HAP-1 (cell line): ENCODE measurements around the gene CCDC172.
A peak's percentile ranks its signal among the peaks of the same experiment; 100 is the strongest.

ENCODE experiments used
- DNase-seq, 2 experiments: peaks; one replicate each; pipeline ENCODE4 v3.0.0-alpha.2; 2016 to 2020; ENCODE audit warnings: low spot score in 2 of 2
- H3K27me3 ChIP-seq: fragments of 250-450 bp; sonication (Bioruptor Pico); 2 replicates; pipeline ENCODE4 v1.5.1; 2020; ENCODE audit warnings: low read depth, mild to moderate bottlenecking, moderate library complexity
- H3K36me3 ChIP-seq: fragments of 250-450 bp; sonication (Bioruptor Pico); replicated peaks from 2 replicates; pipeline ENCODE4 v1.5.1; 2020; ENCODE audit warnings: mild to moderate bottlenecking
- H3K4me1 ChIP-seq: fragments of 250-450 bp; sonication (Bioruptor Pico); 2 replicates; pipeline ENCODE4 v1.5.1; 2020; ENCODE audit warnings: mild to moderate bottlenecking
- H3K4me3 ChIP-seq: fragments of 250-450 bp; sonication (Bioruptor Pico); 2 replicates; pipeline ENCODE4 v1.5.1; 2020; ENCODE audit warnings: mild to moderate bottlenecking, moderate library complexity
- H3K9me3 ChIP-seq: fragments of 250-450 bp; sonication (Bioruptor Pico); 2 replicates; pipeline ENCODE4 v1.5.1; 2020; ENCODE audit warnings: mild to moderate bottlenecking, moderate library complexity
- in situ Hi-C: fragments of 300-500 bp; cut with MboI; formaldehyde crosslinking; loops from 3 replicates; pipeline ENCODE4 v1.14.3; 2020; ENCODE audit warnings: low sequenced_read_pairs, inconsistent platforms, mixed read lengths

The CCDC172 gene

GRCh38 chr10:116324227-116324950 lies at the start of gene CCDC172:
Gene CCDC172, plus strand, starts transcription at chr10:116324448. Its CDS starts 564 bp downstream, at chr10:116325012.
- H3K4me3 ChIP-seq, result no peak within 1 kb of the TSS
- no peaks in the 10 kb centered on the region for H3K9me3 ChIP-seq
- H3K4me1 ChIP-seq, result 0 out of 2 replicates have a peak, but pooled peaks cover 3% of the 10 kb centered on the region
- DNase-seq, result no peak
- no peaks in the 10 kb centered on the region for H3K36me3 ChIP-seq
- in situ Hi-C loops, result no loop called here
- peaks cover 6% of the 10 kb centered on the region for H3K27me3 ChIP-seq

GRCh38 chr10:116276981-116277380 lies 47.3 kb upstream of the CCDC172 start:
- no peaks in the 10 kb centered on the region for H3K9me3 ChIP-seq
- peaks cover 40% of the 10 kb centered on the region for H3K27me3 ChIP-seq
- no peak for DNase-seq
- in situ Hi-C loops, result no loop called here
- H3K4me3 ChIP-seq, result no peak overlapping the region
- no peaks in the 10 kb centered on the region for H3K4me1 ChIP-seq
- no peaks in the 10 kb centered on the region for H3K36me3 ChIP-seq

- no peaks in the 10 kb centered on the region for H3K36me3 ChIP-seq
- DNase-seq, result no peak
- no peak overlapping the region for H3K4me3 ChIP-seq
- peaks cover 22% of the 10 kb centered on the region for H3K27me3 ChIP-seq
- in situ Hi-C loops, result no loop called here
- H3K9me3 ChIP-seq, result no peaks in the 10 kb centered on the region
- no peaks in the 10 kb centered on the region for H3K4me1 ChIP-seq
These were observed 45.4 kb upstream of the CCDC172 start for GRCh38 chr10:116278846-116279245.

- H3K36me3 ChIP-seq, result no peaks in the 10 kb centered on the region
- no peak for DNase-seq
- no peak overlapping the region for H3K4me3 ChIP-seq
- 0 out of 2 replicates have a peak, but pooled peaks cover 1% of the 10 kb centered on the region for H3K27me3 ChIP-seq
- H3K4me1 ChIP-seq, result no peaks in the 10 kb centered on the region
- H3K9me3 ChIP-seq, result no peaks in the 10 kb centered on the region
- in situ Hi-C loops, result no loop called here
These were observed 42.5 kb upstream of the CCDC172 start for GRCh38 chr10:116281775-116282174.

- no peaks in the 10 kb centered on the region for H3K36me3 ChIP-seq
- in situ Hi-C loops, result no loop called here
- H3K4me1 ChIP-seq, result no peaks in the 10 kb centered on the region
- H3K4me3 ChIP-seq, result no peak overlapping the region
- H3K27me3 ChIP-seq, result 0 out of 2 replicates have a peak, but pooled peaks cover 2% of the 10 kb centered on the region
- no peaks in the 10 kb centered on the region for H3K9me3 ChIP-seq
- DNase-seq, result no peak
These were observed 37.5 kb upstream of the CCDC172 start for GRCh38 chr10:116286626-116287200.

GRCh38 chr10:116287906-116288501 lies 36.2 kb upstream of the CCDC172 start:
- no peaks in the 10 kb centered on the region for H3K9me3 ChIP-seq
- H3K36me3 ChIP-seq, result no peaks in the 10 kb centered on the region
- H3K4me1 ChIP-seq, result no peaks in the 10 kb centered on the region
- no peak overlapping the region for H3K4me3 ChIP-seq
- peaks cover 2% of the 10 kb centered on the region; the same call in 1 of the 2 replicates for H3K27me3 ChIP-seq
- DNase-seq, result peak; percentile 9 to 46
- in situ Hi-C loops, result no loop called here

- Histone ChIP-seq H3K27me3 (peaks cover 2% of the 10 kb centered on the region; the same call in 1 of the 2 replicates), H3K36me3 (no peaks in the 10 kb centered on the region), H3K4me1 (no peaks in the 10 kb centered on the region), H3K9me3 (no peaks in the 10 kb centered on the region), H3K4me3 (no peak overlapping the region)
- in situ Hi-C loops, result no loop called here
- DNase-seq, result no peak
These were observed 34.6 kb upstream of the CCDC172 start for GRCh38 chr10:116289652-116290051.

GRCh38 chr10:116292493-116292892 lies 31.8 kb upstream of the CCDC172 start:
- in situ Hi-C loops, result no loop called here
- Histone ChIP-seq H3K4me3 (no peak overlapping the region), H3K27me3 (peaks cover 2% of the 10 kb centered on the region; the same call in 1 of the 2 replicates), H3K4me1 (no peaks in the 10 kb centered on the region), H3K9me3 (no peaks in the 10 kb centered on the region), H3K36me3 (no peaks in the 10 kb centered on the region)
- no peak for DNase-seq

- H3K36me3 ChIP-seq, result no peaks in the 10 kb centered on the region
- no peaks in the 10 kb centered on the region for H3K4me1 ChIP-seq
- DNase-seq, result no peak
- peaks cover 2% of the 10 kb centered on the region; the same call in 1 of the 2 replicates for H3K27me3 ChIP-seq
- H3K4me3 ChIP-seq, result no peak overlapping the region
- no peaks in the 10 kb centered on the region for H3K9me3 ChIP-seq
- in situ Hi-C loops, result no loop called here
These were observed 27.9 kb upstream of the CCDC172 start for GRCh38 chr10:116296291-116296721.

- in situ Hi-C loops, result no loop called here
- Histone ChIP-seq H3K36me3 (no peaks in the 10 kb centered on the region), H3K27me3 (0 out of 2 replicates have a peak, but pooled peaks cover 2% of the 10 kb centered on the region), H3K4me3 (no peak overlapping the region), H3K4me1 (no peaks in the 10 kb centered on the region), H3K9me3 (no peaks in the 10 kb centered on the region)
- no peak for DNase-seq
These were observed 25.7 kb upstream of the CCDC172 start for GRCh38 chr10:116298586-116298985.

- Histone ChIP-seq H3K27me3 (no peaks in the 10 kb centered on the region), H3K4me3 (no peak overlapping the region), H3K36me3 (no peaks in the 10 kb centered on the region), H3K4me1 (no peaks in the 10 kb centered on the region), H3K9me3 (no peaks in the 10 kb centered on the region)
- in situ Hi-C loops, result no loop called here
- DNase-seq, result no peak
These were observed 23.7 kb upstream of the CCDC172 start for GRCh38 chr10:116300542-116300941.

- no peaks in the 10 kb centered on the region for H3K36me3 ChIP-seq
- in situ Hi-C loops, result no loop called here
- DNase-seq, result no peak
- no peaks in the 10 kb centered on the region for H3K9me3 ChIP-seq
- no peak overlapping the region for H3K4me3 ChIP-seq
- no peaks in the 10 kb centered on the region for H3K4me1 ChIP-seq
- H3K27me3 ChIP-seq, result no peaks in the 10 kb centered on the region
These were observed 19.3 kb upstream of the CCDC172 start for GRCh38 chr10:116304923-116305322.

- Histone ChIP-seq H3K9me3 (no peaks in the 10 kb centered on the region), H3K36me3 (no peaks in the 10 kb centered on the region), H3K4me1 (no peaks in the 10 kb centered on the region), H3K27me3 (no peaks in the 10 kb centered on the region), H3K4me3 (no peak overlapping the region)
- DNase-seq, result no peak
- in situ Hi-C loops, result no loop called here
These were observed 17.4 kb upstream of the CCDC172 start for GRCh38 chr10:116306847-116307246.

- DNase-seq, result no peak
- H3K4me1 ChIP-seq, result no peaks in the 10 kb centered on the region
- H3K27me3 ChIP-seq, result no peaks in the 10 kb centered on the region
- in situ Hi-C loops, result no loop called here
- no peaks in the 10 kb centered on the region for H3K36me3 ChIP-seq
- H3K9me3 ChIP-seq, result no peaks in the 10 kb centered on the region
- H3K4me3 ChIP-seq, result no peak overlapping the region
These were observed 16.8 kb upstream of the CCDC172 start for GRCh38 chr10:116307455-116307854.
